NCI-H2171 (cell line): ENCODE measurements around the gene EEF2.
A peak's percentile ranks its signal among the peaks of the same experiment; 100 is the strongest.

Experiments
- DNase-seq: peaks from one replicate; lab custom pipeline; 2025; lab: John Stamatoyannopoulos, UW

EEF2 gene

GRCh38 chr19:3984584-3984907 lies 717 bp downstream of the EEF2 start:
- DNase-seq = no peak

GRCh38 chr19:3983936-3984583 lies 1.2 kb downstream of the EEF2 start:
- no peak for DNase-seq

GRCh38 chr19:3983542-3983914 lies 1.7 kb downstream of the EEF2 start:
- DNase-seq = no peak

- no peak for DNase-seq
These were observed 2.3 kb downstream of the EEF2 start for GRCh38 chr19:3982701-3983541.

- DNase-seq = no peak
These were observed 3.3 kb downstream of the EEF2 start for GRCh38 chr19:3981736-3982681.

- DNase-seq = no peak
These were observed 3.9 kb downstream of the EEF2 start for GRCh38 chr19:3981373-3981735.

GRCh38 chr19:3980353-3981251 lies 4.7 kb downstream of the EEF2 start:
- DNase-seq = no peak

GRCh38 chr19:3979674-3980352 lies 5.5 kb downstream of the EEF2 start:
- DNase-seq = no peak

- DNase-seq = no peak
These were observed 6.0 kb downstream of the EEF2 start for GRCh38 chr19:3979289-3979673.

- no peak for DNase-seq
These were observed 7.1 kb downstream of the EEF2 start for GRCh38 chr19:3978145-3978544.

- DNase-seq = no peak
These were observed 7.8 kb downstream of the EEF2 start for GRCh38 chr19:3977242-3978143.

- no peak for DNase-seq
These were observed 8.6 kb downstream of the EEF2 start for GRCh38 chr19:3976495-3977241.

GRCh38 chr19:3975637-3976087 lies 9.6 kb downstream of the EEF2 start:
- no peak for DNase-seq

GRCh38 chr19:3975144-3975543 lies 10.1 kb downstream of the EEF2 start:
- no peak for DNase-seq

GRCh38 chr19:3970808-3971598 lies 14.3 kb downstream of the EEF2 start, which contains the start of gene DAPK3:
Gene DAPK3 (minus strand): TSS chr19:3971099. CDS start chr19:3969735, 1,364 bp downstream.
- DNase-seq = peak; percentile 96

- DNase-seq = no peak
These were observed 14.9 kb downstream of the EEF2 start for GRCh38 chr19:3970313-3970807.

GRCh38 chr19:3969435-3970312 lies 15.6 kb downstream of the EEF2 start:
- no peak for DNase-seq
